ENCODE measurements around the gene IQCB1.

IQCB1 gene, protein sequence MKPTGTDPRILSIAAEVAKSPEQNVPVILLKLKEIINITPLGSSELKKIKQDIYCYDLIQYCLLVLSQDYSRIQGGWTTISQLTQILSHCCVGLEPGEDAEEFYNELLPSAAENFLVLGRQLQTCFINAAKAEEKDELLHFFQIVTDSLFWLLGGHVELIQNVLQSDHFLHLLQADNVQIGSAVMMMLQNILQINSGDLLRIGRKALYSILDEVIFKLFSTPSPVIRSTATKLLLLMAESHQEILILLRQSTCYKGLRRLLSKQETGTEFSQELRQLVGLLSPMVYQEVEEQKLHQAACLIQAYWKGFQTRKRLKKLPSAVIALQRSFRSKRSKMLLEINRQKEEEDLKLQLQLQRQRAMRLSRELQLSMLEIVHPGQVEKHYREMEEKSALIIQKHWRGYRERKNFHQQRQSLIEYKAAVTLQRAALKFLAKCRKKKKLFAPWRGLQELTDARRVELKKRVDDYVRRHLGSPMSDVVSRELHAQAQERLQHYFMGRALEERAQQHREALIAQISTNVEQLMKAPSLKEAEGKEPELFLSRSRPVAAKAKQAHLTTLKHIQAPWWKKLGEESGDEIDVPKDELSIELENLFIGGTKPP

DNA sequence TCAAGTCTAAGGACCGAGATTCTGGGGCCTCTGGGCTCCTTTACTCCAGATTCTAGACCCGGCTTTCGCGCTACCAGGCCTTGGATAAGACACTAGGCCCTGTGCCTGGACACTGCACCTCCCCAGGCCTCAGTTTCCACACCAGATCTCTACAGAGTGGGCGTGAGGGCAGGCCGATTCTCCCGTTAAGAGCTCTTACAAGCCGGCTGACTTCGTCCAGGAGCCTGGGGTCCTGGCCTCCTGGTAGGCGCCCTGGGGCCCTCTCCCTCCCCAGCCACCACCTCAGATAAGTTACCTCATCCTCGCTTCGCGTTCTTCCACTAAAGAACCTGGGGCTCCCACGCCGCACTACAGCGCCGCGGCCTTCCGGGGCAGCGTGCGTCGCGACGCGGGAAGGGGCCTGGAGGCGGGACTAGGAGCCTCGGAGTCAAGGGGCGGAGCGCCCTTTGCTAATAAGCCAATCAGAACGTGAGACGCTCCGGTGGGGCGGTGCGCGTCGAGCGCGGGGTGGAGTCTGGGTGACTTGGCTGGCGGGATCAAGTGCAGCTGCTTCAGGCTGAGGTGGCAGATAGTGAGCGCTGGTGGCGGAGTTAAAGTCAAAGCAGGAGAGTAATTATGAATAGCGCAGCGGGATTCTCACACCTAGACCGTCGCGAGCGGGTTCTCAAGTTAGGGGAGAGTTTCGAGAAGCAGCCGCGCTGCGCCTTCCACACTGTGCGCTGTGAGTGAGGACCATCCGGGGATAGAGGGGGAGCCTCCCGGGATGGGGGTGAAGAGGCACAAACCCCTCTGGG, at the start of gene IQCB1, which contains the start of gene EAF2:
IQCB1 (minus strand) TSS at position 390 of the 794 bp plus-strand sequence. CDS start 6,100 bp downstream, outside the sequence.
EAF2 (plus strand) TSS at position 539 of the 794 bp plus-strand sequence; CDS start at position 616, 77 bp downstream.
- DNase-seq (ENCODE audit: insufficient read length, low spot score) (peak; percentile 82), FAIRE-seq (no peak)
- TF ChIP-seq, protein P1, sequence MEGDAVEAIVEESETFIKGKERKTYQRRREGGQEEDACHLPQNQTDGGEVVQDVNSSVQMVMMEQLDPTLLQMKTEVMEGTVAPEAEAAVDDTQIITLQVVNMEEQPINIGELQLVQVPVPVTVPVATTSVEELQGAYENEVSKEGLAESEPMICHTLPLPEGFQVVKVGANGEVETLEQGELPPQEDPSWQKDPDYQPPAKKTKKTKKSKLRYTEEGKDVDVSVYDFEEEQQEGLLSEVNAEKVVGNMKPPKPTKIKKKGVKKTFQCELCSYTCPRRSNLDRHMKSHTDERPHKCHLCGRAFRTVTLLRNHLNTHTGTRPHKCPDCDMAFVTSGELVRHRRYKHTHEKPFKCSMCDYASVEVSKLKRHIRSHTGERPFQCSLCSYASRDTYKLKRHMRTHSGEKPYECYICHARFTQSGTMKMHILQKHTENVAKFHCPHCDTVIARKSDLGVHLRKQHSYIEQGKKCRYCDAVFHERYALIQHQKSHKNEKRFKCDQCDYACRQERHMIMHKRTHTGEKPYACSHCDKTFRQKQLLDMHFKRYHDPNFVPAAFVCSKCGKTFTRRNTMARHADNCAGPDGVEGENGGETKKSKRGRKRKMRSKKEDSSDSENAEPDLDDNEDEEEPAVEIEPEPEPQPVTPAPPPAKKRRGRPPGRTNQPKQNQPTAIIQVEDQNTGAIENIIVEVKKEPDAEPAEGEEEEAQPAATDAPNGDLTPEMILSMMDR (IDR thresholded peaks at IDR 0.05; ENCODE audit: insufficient read depth, missing control alignments) = no peak

DNA sequence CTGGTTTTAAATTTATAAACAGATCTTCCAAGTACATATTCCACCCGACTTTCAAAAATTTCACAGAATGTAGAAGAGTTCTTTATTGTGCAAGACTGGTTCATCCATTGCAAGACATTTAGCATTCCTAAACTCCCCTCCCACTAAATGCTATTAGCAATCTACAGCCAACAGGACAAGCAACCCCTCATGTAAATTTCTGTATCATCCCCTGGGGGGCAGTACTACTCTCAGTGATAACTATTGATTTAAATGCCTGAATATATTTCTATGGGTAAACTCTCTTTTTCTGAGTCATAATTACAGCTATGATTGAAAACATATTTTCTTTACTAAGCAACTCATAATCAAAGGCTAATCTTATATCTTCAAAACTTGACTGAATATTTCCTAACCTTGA, 48.6 kb upstream of the IQCB1 start:
- TF ChIP-seq, protein P1 (IDR thresholded peaks at IDR 0.05; ENCODE audit: insufficient read depth, missing control alignments) = peak; percentile 30
- DNase-seq (ENCODE audit: insufficient read length, low spot score) (no peak), FAIRE-seq (no peak)

DNA sequence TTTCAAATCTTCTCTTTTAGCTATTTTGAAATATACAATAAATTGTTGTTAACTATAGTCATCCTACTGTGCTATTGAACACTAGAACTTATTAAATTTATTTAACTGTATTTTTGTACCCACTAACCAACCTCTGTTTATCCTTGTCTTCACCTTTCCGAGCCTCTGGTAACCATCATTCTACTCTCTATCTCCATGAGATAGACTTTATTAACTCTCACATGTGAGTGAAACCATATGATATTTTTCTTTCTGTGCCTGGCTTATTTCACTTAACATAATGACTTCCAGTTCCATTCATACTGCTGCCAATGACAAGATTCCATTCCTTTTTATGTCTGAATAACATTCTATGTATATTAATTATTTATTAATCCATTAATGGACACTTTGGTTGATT, 43.6 kb upstream of the IQCB1 start:
- TF ChIP-seq, protein P1 (IDR thresholded peaks at IDR 0.05; ENCODE audit: insufficient read depth, missing control alignments) = no peak
- no peak for DNase-seq (ENCODE audit: insufficient read length, low spot score)
- FAIRE-seq = no peak

DNA sequence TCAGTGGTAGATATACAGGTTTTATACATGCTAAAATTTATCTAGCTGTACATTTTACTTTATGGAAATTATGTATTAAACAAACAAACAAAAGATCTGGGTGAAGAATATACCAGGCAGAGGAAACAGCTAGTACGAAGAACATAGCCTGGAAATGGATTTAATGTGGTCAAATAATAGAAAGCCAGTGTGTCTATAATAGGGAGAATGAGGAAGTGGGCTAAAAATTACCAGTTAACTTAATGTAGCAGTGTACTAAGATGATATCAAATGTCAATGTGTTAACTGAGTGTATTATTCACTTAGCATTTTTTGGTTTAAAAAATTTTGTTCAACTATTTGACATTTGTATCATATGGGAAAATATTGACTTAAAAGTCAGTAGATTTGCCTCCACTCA, 36.6 kb upstream of the IQCB1 start:
- DNase-seq (ENCODE audit: insufficient read length, low spot score) (no peak), FAIRE-seq (no peak)
- TF ChIP-seq, protein P1 (IDR thresholded peaks at IDR 0.05; ENCODE audit: insufficient read depth, missing control alignments) = no peak

DNA sequence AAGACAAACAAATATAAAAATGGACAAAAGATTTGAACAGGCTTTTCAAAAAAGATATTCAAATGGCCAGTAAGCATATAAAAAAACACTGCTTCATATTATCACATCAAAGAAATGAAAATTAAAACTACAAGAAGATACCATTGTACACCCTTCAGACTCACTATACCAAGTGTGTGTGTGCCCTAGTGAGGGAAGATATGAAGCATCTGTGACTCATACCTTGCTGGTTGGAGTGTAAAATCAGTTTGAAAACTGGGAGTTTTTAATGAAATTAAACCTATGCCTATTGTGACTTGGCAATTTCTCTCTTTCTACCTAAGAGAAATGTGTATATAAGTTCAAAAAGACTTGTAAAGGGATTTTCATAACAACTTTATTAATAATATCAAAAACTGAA, 35.9 kb upstream of the IQCB1 start:
- DNase-seq (ENCODE audit: insufficient read length, low spot score) (no peak), FAIRE-seq (no peak)
- TF ChIP-seq, protein P1 (IDR thresholded peaks at IDR 0.05; ENCODE audit: insufficient read depth, missing control alignments) = no peak

DNA sequence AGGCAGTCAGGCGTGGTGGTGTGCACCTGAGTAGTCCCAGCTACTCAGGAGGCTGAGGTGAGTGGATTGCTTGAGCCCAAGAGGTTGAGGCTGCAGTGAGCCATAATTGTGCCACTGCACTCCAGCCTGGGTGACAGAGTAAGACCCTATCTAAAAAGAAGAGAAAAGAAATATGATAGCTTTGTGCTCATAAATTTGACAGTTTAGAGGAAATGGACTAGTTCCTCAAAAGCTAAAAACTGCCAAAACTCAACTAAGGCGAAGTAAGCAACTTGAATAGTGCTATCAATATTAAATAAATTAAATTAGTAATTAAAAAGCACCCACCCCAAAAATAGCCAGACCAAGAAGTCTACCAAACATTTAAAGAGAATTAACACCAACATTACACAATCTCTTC, 34.9 kb upstream of the IQCB1 start:
- TF ChIP-seq, protein P1 (IDR thresholded peaks at IDR 0.05; ENCODE audit: insufficient read depth, missing control alignments) = no peak
- FAIRE-seq (no peak), DNase-seq (ENCODE audit: insufficient read length, low spot score) (no peak)
